ENCODE data around the gene SOHLH1. TPM values are rescaled to one million over a fixed set of nuclear protein-coding genes. Genes with fewer than 3 reads are reported as not detected.

The SOHLH1 gene
- total and polyA plus RNA-seq, 8 donors: 0.31 TPM; not detected in 7

GRCh38 chr9:135728436-135729110, 29.3 kb upstream of the SOHLH1 start:
- FAIRE-seq: no peak
- Histone ChIP-seq H3K27ac (no peak overlapping the region), H3K36me3 (no peaks in the 10 kb centered on the region), H3K4me3 (no peak overlapping the region), H3K4me1 (no peaks in the 10 kb centered on the region), H3K27me3 (no peaks in the 10 kb centered on the region), H3K9me3 (no peaks in the 10 kb centered on the region)
- intact Hi-C loops (cut with DNase I): no loop called here
- ATAC-seq: no peak
- DNase-seq: no peak
- TF ChIP-seq CTCF (IDR thresholded peaks at IDR 0.05): no peak
- WGBS, 2 donors: 50 to 56% methylated on average over 18 of the region's 18 CpGs

DNA sequence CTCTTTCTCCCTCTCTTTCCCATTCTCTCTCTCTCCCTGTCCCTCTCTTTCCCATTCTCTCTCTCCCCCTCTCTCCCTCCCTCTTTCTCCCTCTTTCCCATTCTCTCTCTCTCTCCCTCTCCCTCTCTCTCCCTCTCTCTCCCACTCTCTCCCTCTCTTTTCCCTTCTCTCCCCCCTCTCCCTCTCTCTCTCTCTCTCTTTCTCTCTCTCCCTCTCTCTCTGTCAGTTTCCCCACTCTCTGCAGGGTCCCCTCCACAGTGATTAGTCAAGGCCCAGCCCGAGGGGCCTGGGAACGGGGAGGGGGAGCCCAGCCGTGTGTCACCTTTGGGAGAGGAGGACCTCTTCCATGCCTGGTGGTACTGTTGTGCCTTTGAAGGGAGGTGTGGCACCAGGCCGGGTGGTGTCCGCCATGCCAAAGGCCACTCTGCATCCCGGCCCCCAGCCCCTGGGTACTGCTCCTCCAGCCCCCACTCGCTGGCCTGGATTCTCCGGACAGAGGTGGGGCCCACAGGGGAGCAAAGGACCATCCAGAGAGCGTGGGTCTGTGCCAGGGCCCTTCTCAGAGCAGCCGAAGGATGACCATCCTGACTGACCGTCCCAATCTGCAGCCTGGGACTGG, 28.1 kb upstream of the SOHLH1 start:
- intact Hi-C loops (cut with DNase I): no loop called here
- WGBS, 2 donors: 31 to 48% methylated on average over 11 of the region's 11 CpGs

DNA sequence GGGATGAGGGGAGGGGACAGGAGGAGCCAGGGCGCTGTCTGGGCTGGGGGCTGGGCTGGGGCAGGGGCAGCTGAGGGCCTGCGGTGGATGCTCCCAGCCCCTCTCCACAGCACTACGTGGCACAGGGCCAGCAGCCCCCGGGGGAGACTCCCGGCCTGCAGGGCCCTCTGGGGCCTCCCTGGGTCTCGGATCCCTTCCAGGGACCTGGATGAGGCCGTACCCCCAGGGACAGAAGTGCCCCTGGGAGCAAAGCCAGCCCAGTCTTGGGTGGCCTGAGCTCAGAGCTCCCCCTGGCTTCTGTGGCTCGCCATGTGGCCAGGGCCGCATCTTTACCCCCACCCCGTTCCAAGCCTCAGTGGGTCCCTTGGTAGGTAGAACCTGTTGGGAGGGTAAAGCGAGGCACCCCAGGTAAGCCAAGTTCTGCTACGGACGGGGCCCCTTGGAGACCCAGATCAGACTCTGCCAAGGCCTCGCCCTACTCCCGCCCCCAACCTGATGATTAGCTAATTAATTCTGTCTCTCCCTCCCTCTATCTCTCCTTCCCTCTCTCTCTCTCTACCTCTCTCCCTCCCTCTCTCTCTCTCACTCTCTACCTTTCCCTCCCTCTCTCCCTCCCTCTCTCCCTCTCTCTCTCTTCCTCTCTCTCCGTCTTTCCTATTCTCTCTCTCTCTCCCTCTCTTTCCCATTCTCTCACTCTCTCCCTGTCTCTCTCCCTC, 27.0 kb upstream of the SOHLH1 start:
- Histone ChIP-seq H3K27me3 (no peaks in the 10 kb centered on the region), H3K36me3 (no peaks in the 10 kb centered on the region), H3K4me1 (no peaks in the 10 kb centered on the region), H3K4me3 (no peak overlapping the region), H3K9me3 (no peaks in the 10 kb centered on the region), H3K27ac (no peak overlapping the region)
- FAIRE-seq: no peak
- 44 to 56% methylated on average over 13 to 16 of the region's 16 CpGs for WGBS, 2 donors
- DNase-seq: no peak
- no peak for ATAC-seq
- TF ChIP-seq CTCF (IDR thresholded peaks at IDR 0.05): no peak
- intact Hi-C loops (cut with DNase I): no loop called here

More for the DNA sequence above, 28.1 kb upstream of the SOHLH1 start:
- FAIRE-seq: no peak
- H3K4me3 ChIP-seq: no peak overlapping the region
- no peaks in the 10 kb centered on the region for H3K4me1 ChIP-seq
- no peak for TF ChIP-seq CTCF (IDR thresholded peaks at IDR 0.05)
- H3K36me3 ChIP-seq: no peaks in the 10 kb centered on the region
- no peak for ATAC-seq
- no peak for DNase-seq
- H3K9me3 ChIP-seq: no peaks in the 10 kb centered on the region
- H3K27me3 ChIP-seq: no peaks in the 10 kb centered on the region
- no peak overlapping the region for H3K27ac ChIP-seq

DNA sequence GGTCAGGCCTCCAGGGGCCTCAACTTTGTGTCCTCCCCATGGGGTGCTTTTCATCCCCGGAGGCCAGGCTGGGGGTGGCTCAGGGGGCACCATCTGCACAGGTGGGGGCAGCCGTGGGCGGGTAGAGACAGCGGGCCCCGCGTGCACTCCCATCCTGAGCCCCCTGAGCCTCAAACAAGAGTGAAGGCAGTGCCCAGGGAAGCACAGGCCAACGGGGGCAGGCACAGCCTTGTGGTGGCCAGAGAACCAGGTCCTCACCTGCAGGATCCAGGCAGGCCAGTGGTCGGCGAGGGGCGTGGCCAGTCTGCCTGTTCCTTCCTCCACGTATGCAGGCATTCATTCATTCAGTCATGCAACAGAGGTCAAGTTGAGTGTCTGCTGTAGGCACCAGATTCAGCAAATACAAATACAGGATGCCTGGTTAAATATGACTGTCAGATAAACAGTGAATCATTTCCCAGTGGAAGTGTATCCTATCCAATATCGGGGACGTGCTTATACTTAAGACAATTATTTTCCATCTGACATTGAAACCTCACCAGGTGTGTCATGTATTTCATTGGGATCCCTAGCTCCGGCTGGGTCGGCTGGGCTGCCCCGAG, 25.0 kb upstream of the SOHLH1 start:
- no peak overlapping the region for H3K4me3 ChIP-seq
- DNase-seq (no peak), FAIRE-seq (no peak), ATAC-seq (no peak)
- peaks cover 0 to 4% (median 0%) of the 10 kb centered on the region in 4 donors for H3K27me3 ChIP-seq
- 56 to 68% methylated on average over 16 of the region's 16 CpGs for WGBS, 2 donors
- intact Hi-C loops (cut with DNase I): no loop called here
- H3K36me3 ChIP-seq: no peaks in the 10 kb centered on the region
- no peaks in the 10 kb centered on the region for H3K4me1 ChIP-seq
- no peak for TF ChIP-seq CTCF (IDR thresholded peaks at IDR 0.05)
- no peaks in the 10 kb centered on the region for H3K9me3 ChIP-seq
- H3K27ac ChIP-seq: no peak overlapping the region

Measured in pancreas (tissue), 10 donors.